Amniotic epithelial cell (primary cell): ENCODE results near the gene TP63.

ENCODE experiments used
- DNase-seq: peaks from one replicate; pipeline ENCODE4 v3.0.0-alpha.2; 2010; ENCODE audit warnings: low read depth

The TP63 gene

DNA sequence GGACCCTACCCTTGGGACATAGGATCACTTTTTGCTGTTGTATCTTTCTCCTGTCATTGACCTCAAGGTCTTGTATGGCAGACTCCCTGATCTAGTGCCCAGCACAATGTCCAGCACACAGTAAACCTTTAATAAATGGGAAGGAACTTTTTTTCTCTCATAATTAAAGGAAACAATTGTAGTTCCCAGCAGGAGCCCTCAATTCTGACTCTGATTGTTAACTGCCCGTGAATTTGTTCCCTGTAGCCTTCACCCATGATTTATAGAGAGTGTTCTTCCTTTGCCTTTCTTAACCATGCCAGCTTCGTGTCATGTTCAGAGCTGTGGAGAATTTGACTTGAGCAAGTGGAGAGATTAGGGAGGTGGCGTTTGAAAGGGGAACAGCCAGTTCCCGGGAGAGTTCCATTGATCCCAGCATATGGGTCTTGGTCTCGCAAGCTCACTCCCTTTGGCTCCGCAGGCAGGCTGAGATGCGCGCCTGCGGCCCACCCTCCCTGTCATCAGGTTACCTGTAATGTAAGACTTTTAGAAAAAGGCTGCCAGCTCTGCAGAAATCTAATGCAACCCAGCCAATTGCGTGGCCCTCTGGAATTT lies 182.6 kb downstream of the TP63 start:
- DNase-seq = no peak

DNA sequence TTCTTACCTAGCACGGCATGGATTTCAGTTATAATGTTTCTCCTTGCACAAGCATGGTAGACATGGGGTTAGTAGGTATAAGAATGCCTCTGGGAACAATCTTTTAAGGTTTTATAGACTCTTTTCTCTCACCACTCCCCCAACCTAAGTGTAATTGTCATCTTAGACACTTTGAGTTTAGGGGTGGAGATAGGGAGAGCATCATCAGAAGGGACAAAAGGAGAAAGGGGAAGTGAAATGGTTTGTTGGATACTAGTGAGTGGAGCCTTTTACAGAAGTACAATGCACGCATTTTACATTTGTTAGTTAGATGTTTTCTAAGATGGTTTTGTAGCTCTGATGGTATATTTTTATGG lies 189.2 kb downstream of the TP63 start:
- no peak for DNase-seq

DNA sequence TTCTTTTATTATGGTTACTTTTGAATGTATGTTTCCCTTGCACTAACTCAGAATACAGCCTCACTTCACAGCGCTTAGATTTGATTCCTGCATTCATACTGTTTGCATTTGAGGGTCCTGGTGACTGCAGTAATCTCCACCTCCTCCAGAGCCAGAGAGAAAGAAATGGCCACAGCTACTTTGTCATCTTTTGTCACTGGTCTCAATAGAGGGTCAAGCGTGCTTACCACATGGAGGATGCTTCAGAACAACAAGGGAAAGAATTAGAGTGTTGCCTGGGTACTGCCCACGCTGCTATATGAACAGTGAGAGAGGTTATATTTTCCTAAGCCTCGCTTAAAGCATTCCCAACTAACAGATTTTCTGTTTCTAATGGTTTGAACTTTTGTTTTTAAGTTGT lies 190.1 kb downstream of the TP63 start:
- DNase-seq = no peak

DNA sequence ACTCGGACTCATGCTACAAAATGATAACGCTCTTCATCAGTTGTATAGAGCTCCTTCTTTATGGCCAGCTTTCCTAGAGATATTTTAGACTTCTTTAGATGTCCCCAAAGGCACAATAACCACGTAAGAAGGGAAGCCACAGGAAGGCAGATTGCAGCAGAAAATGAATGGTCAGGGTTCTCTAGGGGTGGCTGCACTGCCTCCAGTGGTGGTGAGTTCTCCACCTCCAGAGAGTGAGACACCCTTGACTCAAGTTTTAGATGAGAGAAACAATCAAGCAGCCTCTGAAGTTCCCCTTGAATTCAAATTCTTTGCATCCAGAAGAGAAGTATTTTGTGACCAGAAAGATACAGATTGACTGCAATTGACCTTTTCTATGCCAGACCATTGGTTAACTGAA lies 191.5 kb downstream of the TP63 start:
- no peak for DNase-seq

DNA sequence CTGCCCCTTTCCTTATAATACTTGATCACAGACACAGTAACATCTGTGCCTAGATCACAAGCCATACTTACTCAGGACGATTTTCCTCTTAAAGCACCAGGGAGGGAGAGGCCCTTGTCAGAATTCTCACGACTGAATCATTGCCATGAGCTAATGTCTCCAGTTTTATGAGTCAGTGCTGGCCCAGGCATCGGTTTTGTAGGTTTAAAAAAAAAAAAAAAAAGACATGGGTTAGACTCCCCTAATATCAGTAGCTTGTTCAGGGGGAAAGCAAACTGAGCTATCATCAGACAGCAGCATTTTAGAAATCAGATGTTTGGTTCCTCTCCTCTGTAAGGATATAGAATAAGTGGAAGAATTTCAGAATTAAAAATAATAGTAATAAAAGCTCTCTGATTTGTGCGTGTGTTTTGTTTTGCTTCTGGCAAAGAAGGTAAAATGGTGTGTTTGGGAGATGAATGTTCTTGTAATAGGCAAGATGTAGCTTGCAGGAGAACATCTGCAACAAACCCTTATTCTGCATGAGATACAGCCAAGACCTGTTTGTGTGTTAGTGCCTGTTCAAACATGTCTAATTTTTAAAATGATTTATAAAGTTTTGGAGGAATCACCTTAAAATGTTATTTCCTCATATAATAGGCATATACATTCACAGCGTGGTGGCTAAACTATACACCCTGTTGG lies 193.6 kb downstream of the TP63 start:
- DNase-seq = peak; percentile 77

DNA sequence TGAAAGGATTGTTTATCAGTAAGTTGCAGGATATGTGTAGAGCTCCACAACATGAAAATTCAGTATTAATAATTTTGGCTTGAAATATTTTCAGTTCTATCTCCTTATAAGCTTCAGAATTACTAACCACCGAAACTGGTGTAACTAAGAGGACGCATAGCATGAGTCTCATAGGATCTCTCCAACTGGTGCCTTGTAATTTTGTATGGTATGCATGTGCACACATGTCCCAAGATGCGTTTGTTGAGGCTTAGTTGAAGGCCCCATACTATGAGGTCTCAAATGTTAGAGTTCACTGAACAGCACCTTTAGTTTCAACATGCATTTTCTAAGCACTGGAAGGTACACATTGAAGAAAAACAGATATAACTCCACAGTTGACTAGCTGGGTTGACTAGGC lies 195.4 kb downstream of the TP63 start:
- DNase-seq = no peak

DNA sequence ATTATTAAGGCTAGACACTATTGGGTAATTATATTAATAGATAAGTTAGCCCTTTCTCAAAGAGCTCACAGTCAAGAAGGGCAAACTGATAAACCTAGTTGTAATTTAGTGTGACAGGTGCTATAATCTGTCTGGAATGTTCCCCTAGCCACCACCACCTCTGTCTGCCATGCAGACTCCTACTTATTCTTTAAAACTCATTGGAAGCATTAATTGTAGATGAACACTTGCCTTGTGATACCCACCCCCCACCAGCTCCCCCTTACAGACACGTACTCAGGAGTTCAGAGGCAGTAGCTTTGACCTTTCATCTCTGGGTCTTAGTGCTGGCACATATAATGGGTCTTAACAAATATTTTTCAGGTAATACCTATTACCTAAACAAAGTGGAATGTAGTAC lies 195.9 kb downstream of the TP63 start:
- DNase-seq = no peak

DNA sequence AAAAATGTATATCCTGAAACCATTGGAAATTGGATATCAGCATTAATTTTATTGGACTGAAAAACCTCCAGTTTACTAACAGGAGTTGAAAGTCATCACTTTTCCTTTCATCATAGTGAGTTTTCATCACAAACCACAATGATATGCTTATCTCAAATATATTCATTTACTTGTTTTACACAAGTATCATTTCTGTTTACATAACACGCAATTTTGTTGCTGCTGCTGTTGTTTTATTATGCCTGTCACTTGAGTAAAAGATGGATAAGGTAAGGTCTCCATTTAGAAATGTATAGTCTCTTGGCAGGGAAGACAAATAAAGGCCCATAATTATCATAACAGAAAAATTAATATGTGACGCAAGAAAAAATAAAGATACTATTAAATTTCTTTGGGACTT lies 199.2 kb downstream of the TP63 start:
- DNase-seq = peak; percentile 12

DNA sequence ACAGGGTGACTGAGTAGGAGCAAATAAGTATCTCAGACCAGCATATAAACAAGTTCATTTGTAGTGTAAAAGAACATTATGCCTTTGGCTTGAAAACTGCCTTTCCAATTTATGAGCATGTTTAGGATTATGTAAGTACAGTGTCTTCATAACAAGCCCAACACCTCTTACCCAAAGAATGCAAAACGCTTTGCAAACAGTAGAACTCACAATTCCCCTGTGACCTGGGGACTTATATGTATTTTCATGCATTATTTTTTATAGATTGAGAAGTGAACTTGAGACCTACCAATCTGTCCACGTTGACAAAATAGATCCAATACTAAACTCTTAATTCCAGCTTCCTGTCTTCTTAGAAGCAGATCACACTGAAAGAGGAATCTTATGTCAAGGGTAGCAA lies 202.1 kb downstream of the TP63 start:
- DNase-seq = no peak

DNA sequence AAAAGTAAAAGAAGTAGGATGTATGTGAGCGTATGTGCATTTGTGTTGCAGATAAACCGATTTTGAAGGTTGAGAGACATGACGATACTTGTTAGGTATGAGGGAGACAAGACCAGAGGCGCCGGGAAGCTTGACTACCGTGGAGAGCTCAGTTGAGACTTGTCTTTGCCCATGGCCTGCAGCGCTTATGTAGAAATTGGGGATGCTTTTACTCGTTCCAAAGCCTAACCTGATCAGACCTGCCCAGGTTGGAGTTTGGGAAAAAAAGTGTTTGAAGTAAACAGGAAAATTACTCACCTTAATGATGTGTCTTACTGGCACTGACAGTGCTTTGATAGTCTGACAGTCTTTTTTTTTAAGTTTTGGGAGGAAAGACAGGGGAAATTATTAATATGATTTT lies 202.8 kb downstream of the TP63 start:
- DNase-seq = no peak

DNA sequence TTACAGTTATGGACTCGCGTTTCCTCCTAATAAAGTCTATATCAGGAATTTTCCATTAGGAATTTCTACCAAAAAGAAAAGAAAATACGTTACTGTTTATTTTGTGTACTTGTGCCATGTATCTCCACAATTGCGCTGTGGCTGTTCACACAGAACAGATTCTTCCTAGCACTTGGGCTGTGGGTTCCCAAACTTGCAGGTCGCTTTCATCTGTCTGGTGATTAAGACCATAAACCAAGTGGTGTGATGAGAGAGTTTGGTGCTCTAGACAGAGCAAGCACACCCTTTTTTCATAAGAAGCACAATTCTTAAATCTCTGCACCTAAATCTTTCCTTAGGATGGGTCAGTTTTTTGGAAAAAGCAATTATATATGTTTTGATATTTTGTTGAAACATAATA lies 203.3 kb downstream of the TP63 start:
- no peak for DNase-seq

DNA sequence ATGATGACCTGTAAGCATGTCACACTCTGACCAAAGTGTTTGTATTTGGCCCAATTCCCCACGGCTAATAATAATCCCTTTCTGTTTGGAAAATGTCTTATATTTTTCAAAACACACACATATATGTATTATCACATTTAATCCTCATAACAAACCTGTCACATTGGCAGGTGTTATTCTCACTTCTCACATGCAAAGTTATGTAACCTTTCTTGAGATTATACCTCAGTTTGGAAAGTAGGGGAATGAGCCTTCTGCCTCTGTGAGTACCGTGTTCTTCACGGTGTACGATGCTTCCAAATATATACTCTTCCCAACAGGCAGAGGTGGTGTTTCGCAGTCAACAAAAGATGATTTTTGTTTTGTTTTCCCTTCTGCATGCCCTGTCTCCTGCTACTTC lies 205.6 kb downstream of the TP63 start:
- DNase-seq = no peak

DNA sequence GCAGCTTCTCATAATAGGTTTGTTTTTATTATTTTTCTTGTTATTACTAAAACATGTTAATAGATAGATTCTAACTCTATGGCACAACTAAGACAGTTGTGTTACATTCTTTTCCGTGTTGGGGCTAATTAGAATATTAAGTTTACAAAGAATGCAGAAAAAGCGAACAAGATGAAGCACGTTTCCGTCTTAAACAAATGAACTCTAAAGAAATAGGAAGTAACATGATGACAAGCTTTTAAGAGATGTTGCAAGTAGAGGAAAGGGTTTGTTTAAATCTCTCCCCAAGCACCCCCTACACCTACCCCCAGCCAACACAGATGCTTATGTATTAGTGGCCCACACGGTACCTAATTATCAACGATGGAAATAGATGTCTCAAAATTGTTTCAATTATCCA lies 207.1 kb downstream of the TP63 start:
- DNase-seq = no peak

DNA sequence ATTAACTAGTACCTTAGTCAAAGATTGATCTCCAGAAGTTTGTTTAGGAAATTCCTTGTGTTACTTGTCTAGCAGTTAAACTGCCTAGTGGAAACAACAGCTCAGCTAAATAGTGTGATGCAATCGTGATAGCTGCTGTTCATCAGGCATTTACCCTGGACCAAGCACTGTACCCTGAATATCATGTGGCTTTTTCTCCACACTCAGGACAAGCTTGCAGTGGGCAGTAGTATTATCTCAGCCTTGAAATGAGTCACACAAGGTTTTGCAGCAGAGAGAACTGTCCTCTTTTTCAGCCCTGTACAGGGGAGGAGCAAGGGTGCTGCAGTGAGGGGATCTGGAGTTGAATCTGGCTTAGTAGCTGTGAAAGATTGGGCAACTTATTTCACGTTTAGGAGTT lies 208.4 kb downstream of the TP63 start:
- peak; percentile 90 for DNase-seq

DNA sequence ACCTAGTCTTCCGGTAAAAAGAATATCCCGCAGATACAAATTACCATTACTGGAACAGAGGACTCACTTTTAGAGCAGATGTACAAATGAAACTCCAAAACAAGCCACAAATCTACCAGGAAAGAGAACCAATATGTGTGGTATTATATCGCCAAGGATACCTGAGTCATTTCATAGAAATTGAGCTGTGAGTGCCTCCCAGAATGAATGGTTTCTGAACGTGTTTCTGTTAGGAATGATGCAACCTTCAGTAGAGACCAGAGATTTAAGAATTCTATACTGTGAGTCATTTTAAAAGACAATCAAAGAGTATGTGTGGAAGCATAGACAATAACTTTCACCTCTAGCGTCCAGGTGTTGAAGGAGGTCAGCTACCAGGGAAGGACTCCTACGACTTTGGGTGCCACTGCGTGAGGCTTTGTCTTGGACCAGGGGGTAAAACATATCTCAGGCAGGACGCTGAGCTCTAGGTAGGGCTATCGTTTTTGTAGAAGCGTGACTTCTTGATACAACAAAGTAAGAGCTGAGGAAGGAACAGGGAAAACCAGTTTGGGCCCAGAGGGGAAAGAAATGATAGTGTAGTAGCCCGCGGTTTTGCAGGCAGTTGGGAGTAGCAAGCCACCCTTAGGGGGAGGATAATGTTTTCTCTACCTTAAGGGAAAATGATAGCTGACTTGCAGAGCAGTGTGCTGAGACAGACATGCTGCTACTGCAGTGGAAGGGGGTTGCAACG lies 210.4 kb downstream of the TP63 start:
- peak; percentile 23 for DNase-seq

DNA sequence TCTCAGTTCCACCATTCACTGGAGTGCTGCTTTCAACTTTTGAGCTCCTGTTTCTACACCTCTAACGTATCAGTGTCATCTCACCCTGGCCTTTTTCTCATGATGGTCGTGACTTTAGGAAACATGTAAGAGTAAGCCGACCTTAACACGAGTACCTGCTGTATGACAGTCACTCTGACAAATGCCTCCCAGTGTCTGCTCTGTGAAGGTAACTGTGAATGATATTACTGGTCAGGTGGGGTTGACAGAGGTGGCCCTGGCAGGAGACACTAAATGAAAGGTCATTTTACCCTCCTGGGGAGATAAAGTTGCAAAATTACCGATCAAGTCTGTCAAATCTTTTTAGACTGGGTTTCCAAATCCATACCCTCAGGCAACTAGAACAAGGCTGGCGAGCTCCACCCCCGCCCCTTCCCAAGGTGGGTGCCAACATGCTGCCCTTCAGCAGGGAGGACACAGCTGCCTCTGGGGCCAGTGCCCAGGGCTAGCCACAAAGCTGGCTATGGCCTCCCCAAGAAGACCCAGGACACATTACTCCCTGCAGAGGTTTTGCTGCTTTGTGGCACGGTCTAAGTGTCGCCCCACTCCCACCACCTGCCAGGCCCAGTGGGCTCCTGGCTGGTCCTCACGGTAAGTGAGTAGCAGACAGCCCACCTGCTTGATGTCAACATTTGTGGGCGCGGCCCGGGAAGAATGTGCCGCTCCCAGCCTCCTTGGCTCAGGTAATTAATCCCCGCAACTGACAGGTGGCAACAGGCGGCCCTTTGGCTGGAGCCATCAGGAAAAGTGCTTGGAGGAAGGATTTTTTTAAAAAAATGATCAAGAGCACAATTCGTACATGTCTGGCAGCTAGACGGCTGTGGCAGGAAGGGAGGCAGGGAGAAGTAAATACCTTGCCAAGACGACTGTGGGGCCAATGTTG lies 211.8 kb downstream of the TP63 start:
- no peak for DNase-seq

DNA sequence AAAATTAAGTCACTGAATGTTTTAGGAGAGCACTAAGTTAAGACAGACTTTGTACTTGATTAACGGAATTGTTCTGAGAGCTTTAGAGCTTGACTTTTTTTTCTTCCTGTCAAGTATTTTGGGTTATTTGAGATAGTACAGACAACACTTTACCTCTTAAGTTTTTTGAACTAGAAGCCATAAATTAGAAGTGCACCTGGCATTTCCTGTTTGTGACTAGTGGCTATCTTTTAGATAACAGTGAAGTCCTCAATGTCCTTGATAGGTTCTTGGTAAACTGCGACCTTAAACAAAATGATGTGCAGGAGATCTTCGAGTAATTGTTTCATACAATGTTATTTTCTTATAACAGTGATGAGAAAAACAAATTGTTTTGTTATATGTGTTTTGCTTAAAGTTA lies 213.9 kb downstream of the TP63 start:
- DNase-seq = no peak

DNA sequence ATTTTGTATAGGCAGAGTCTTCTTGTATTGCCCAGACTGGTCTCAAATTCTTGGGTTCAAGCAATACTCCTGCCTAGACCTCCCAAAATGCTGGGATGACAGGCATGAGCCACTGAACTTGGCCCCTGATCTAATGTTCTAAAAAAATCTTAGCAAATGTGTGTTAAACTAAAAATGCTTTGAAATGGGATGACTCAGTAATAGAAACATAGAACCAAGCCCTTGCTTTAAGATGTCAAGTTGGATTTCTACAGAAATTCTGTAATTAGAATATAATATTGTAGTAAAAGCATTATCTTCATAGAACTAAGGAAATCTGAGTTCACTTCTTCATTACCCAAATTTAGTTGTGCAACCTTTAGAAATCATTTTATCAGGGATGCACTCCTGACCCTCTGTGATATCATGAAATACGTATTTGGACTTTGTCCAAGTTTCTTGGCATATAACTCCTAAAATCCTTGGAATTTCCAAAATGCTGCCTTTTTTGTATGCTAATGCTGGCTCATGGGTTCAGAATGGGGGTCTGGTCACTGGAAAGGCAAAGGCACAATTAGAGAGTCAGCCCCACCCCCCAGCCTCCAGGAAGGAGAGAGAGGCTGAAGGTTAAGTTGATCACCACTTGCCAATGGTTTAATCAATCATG lies 217.3 kb downstream of the TP63 start:
- DNase-seq = no peak

DNA sequence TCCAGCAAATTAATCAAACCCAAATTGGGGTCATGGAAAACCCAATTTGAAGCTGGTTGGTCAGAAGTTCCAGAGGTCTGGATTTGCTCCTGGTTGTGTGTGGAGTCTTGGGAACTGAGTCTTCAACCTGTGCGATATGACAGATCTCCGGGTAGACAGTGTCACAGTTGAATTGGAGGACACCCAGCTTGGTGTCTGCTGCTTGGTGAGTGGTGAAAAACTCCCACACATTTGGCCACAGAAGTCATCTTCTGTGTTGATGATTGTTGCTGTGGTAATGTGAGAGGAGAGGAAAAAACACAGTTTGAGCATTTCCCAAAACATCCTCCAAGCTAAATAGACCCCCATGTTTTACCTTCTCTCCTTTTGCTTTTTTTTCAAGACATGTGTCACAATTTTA lies 218.1 kb downstream of the TP63 start:
- DNase-seq = no peak

DNA sequence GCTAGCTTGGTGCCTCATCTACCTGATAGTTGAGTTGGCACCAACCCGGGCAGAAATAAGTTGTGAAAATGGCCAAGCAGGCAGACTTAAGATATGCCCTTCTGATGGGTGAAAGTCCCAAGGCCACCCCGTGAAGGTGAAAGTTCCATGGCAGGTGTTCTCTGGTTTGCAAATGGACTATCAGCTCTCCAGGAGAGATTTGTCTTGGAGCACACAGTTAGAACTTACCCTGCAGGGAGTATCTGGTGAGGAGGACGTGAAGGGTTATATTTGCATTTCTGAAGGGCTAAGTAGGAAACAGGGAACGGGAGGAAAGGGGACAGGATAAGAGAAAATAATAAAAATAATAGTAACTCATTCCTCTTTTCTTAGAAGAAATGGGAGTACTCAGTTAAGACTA lies 220.5 kb downstream of the TP63 start:
- DNase-seq = no peak

DNA sequence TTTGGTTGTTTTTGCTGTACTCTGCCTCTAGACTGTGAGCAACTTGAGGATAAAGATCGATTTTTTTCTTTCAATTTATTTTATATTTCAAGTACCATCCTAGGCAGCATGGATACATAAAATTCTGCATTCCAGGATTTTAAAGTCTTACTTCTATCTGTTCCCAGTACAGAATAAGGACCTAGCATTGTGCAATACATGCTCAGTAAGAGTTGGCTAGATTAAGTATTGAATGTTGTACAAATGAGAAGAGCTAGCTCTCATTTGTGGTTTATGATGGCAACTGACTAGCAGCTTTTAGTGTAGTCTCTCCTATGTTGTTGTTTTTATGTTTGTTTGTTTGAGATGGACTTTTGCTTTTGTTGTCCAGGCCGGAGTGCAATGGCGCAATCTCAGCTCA lies 222.7 kb downstream of the TP63 start:
- DNase-seq = peak; percentile 20

DNA sequence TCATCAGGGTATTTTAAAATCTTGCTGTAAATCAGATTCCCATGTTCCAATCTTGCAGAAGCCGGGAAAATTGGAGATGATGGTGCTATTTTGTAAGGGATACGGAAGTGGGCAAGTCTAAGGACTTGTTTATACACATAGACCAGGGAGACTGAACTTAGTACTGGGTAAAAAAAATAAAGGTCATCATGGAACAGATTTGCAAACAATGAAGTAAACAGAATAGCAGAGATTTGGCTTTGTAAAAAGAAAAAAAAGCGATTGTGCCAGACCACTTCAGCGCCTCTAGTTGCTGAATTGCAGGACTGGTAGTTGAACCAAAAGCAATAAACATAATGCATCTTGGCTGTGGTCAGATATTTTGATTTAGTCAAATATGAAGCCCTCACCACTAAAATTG lies 229.1 kb downstream of the TP63 start:
- no peak for DNase-seq
